Measurements from ENCODE around the gene CERS6. TPM values are rescaled to one million over a fixed set of nuclear protein-coding genes. Genes with fewer than 3 reads are reported as not detected.

CERS6 gene
- total and polyA plus RNA-seq, 8 donors: 18.8 to 24.5 (median 22.1) TPM

DNA sequence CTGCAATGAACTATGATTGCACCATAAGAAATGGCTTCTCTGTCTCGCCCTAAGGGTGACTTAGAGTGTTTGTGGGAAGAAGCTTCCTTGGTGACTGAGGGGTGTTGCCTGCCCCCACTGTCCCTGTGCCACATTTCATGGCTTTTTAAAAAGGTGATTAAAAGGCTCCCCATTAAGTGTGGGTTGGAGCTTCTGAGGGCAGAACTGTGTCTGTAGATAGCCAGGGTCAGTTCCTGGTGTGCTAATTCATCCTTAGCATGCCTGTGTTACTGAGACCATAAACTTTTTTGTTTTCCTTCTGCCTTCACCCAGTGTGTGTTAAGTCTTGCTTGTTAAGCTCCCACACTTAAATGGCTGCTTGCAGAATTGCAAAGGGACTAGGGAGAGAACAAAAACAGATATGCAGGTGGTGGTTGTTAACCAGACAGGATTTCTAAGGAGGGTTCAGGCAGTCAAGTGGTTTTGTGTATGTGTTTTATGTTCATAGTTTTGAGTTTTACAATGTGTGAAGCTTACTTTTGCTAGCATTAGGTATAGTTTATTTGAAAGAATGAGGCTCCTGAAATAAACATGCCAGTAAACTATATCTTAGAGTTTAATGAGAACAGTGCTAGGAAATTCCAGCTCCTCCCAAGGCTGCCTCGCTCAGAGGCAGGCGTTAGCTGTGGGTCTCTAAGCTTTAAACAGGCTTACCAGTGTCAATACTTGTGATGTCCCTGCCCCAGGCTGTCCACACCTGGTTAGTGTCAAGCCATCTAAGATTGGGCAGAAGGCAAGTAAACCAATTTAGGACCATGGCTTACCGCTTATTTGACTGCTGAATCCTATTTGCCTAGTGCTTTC lies 14.5 kb downstream of the CERS6 start:
- Histone ChIP-seq H3K4me3 (no peak overlapping the region), H3K4me1 (peaks cover 11 to 28% of the 10 kb centered on the region in 2 donors), H3K36me3 (no peaks in the 10 kb centered on the region), H3K27ac (no peak overlapping the region), H3K27me3 (no peaks in the 10 kb centered on the region), H3K9me3 (no peaks in the 10 kb centered on the region)
- TF ChIP-seq, protein P1, sequence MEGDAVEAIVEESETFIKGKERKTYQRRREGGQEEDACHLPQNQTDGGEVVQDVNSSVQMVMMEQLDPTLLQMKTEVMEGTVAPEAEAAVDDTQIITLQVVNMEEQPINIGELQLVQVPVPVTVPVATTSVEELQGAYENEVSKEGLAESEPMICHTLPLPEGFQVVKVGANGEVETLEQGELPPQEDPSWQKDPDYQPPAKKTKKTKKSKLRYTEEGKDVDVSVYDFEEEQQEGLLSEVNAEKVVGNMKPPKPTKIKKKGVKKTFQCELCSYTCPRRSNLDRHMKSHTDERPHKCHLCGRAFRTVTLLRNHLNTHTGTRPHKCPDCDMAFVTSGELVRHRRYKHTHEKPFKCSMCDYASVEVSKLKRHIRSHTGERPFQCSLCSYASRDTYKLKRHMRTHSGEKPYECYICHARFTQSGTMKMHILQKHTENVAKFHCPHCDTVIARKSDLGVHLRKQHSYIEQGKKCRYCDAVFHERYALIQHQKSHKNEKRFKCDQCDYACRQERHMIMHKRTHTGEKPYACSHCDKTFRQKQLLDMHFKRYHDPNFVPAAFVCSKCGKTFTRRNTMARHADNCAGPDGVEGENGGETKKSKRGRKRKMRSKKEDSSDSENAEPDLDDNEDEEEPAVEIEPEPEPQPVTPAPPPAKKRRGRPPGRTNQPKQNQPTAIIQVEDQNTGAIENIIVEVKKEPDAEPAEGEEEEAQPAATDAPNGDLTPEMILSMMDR (IDR thresholded peaks at IDR 0.05): no peak
- DNase-seq (no peak), ATAC-seq (no peak)
- intact Hi-C loops (cut with DNase I): no loop called here

DNA sequence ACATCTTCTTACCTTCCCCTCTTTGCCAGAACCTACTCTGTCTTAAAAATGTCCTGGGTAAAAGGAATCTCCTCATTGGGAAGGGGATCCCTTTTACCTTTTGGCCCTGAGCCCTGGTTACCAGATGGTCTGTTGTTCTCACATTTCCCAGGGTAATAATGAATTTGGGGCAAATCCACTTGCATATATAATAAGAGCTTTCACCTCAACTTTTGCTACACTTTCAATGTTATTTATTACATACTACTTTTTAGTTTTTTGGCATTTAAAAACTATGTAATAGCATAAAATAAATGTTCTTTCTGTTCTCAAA lies 15.0 kb downstream of the CERS6 start:
- Histone ChIP-seq H3K36me3 (no peaks in the 10 kb centered on the region), H3K9me3 (no peaks in the 10 kb centered on the region), H3K4me1 (peaks cover 11 to 23% of the 10 kb centered on the region in 2 donors), H3K27ac (no peak overlapping the region), H3K4me3 (no peak overlapping the region), H3K27me3 (no peaks in the 10 kb centered on the region)
- intact Hi-C loops (cut with DNase I): no loop called here
- ATAC-seq (no peak), DNase-seq (no peak)
- TF ChIP-seq, protein P1 (IDR thresholded peaks at IDR 0.05): no peak

DNA sequence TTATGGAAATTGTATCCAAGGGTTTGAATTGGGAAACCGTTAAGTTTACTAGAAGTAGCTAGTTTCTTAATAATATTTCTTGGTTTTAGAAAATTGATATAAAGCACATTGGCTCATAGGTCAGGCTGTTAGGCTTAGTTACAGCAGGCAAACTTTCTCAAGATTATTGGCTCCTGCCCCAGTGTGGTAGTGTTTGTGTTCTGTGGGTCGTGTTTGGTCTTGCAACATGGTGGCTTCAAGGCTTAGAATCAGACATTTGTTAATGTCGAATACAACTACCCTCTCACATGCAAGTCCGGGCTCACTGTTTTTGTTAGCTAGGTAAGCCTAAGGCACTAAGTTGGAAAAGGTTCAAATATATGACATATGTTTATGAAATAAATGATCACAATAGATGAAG lies 19.6 kb downstream of the CERS6 start:
- ATAC-seq: no peak
- no peaks in the 10 kb centered on the region for H3K36me3 ChIP-seq
- H3K4me3 ChIP-seq: no peak overlapping the region
- TF ChIP-seq, protein P1 (IDR thresholded peaks at IDR 0.05): no peak
- intact Hi-C loops (cut with DNase I): no loop called here
- no peak overlapping the region for H3K27ac ChIP-seq
- H3K9me3 ChIP-seq: no peaks in the 10 kb centered on the region
- no peak for DNase-seq
- H3K27me3 ChIP-seq: no peaks in the 10 kb centered on the region
- H3K4me1 ChIP-seq: no peaks in the 10 kb centered on the region

DNA sequence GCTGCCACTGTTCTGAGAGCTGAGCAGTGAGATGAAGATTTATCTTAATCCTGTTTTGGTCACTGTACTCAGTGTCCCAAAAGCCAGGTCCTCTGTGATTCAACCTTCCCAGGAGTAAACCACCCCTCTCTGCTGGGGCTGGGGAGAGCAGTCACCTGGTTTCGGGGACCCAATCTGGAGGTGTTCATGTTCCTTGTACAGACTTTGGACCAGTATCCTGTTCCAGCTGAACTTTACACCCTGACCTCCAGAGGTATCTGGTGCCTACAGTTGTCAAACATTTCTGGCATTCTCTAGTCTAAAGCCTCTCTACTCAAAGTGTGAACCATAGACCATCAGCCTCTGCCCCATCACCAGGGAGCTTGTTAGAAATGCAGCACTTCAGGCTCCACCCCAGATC lies 22.1 kb downstream of the CERS6 start:
- Histone ChIP-seq H3K27ac (no peak overlapping the region), H3K4me1 (no peaks in the 10 kb centered on the region), H3K36me3 (no peaks in the 10 kb centered on the region), H3K9me3 (no peaks in the 10 kb centered on the region), H3K4me3 (no peak overlapping the region), H3K27me3 (no peaks in the 10 kb centered on the region)
- DNase-seq: no peak
- TF ChIP-seq, protein P1 (IDR thresholded peaks at IDR 0.05): no peak
- intact Hi-C loops (cut with DNase I): no loop called here
- no peak for ATAC-seq

DNA sequence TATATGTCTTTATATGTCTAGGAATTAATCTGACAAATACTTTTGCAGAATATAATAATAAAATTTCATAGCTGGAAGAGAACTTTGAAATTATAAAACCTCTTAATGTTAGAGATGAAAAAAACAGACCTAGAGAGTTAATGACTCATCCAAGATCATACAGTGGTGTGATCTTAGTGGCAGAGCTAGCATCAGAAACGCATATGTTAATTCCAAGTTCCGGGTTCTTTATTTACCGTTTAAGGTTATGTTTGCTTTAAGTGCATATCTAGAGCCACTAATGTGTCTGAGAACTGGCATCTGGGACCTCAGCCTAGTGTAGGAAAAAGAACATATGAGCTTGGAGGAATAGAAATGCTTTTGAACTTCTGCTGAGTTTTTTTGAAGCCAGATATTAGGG lies 24.3 kb downstream of the CERS6 start:
- H3K9me3 ChIP-seq: no peaks in the 10 kb centered on the region
- TF ChIP-seq, protein P1 (IDR thresholded peaks at IDR 0.05): no peak
- H3K4me3 ChIP-seq: no peak overlapping the region
- no peak overlapping the region for H3K27ac ChIP-seq
- H3K27me3 ChIP-seq: no peaks in the 10 kb centered on the region
- H3K36me3 ChIP-seq: no peaks in the 10 kb centered on the region
- H3K4me1 ChIP-seq: no peaks in the 10 kb centered on the region
- DNase-seq (no peak), ATAC-seq (peak; percentile 24)
- intact Hi-C loops (cut with DNase I): no loop called here
